Cardiac muscle cell (in vitro differentiated cells and primary cell): Measurements from ENCODE around the gene MYBPC3. TPM values are rescaled to one million over a fixed set of nuclear protein-coding genes. Genes with fewer than 3 reads are reported as not detected.

Source experiments
- DNase-seq, 2 donors: peaks; one replicate each; pipeline versions ENCODE4 v3.0.0 to v3.0.0-alpha.2; 2010 to 2017; ENCODE audit warnings: low read depth in 1 of 2, low spot score in 1 of 2
- H3K27ac ChIP-seq: fragments of 200-600 bp; sonication (generic); 2 replicates; pipeline ENCODE4 v1.5.1; 2016
- H3K27me3 ChIP-seq: fragments of 200-600 bp; sonication (generic); 2 replicates; pipeline ENCODE4 v1.6.0; 2016; ENCODE audit warnings: control low read depth
- H3K36me3 ChIP-seq: fragments of 200-600 bp; sonication (generic); 2 replicates; pipeline ENCODE4 v1.5.1; 2016; ENCODE audit warnings: control low read depth
- H3K4me1 ChIP-seq: fragments of 200-600 bp; sonication (generic); 2 replicates; pipeline ENCODE4 v1.8.1; 2017; ENCODE audit warnings: low read depth, mild to moderate bottlenecking, mixed run types
- H3K4me3 ChIP-seq: fragments of 200-600 bp; sonication (generic); 2 replicates; pipeline ENCODE4 v1.5.1; 2016; ENCODE audit warnings: mild to moderate bottlenecking
- H3K9me3 ChIP-seq: fragments of 200-600 bp; sonication (generic); 2 replicates; pipeline ENCODE4 v1.5.1; 2017; ENCODE audit warnings: low read depth, mild to moderate bottlenecking, control low read depth
- polyA plus RNA-seq: library from polyadenylated mRNA; unstranded; fragments of >200 nt; fragmentation: Nextera tagmentation; extraction: Ambion mirVana; gene quantifications from 2 replicates; pipeline ENCODE4 v1.2.1, GENCODE V29; 2016
- total RNA-seq: library from RNA; depleted of rRNA; stranded (reverse); fragments of >200 nt; gene quantifications from 2 replicates; pipeline ENCODE4 v1.2.3, GENCODE V29; 2016
- TF ChIP-seq, protein P1 (sequence below): IDR thresholded peaks from 2 replicates; pipeline ENCODE4 v1.5.1; 2012; ENCODE audit warnings: low read depth, mild to moderate bottlenecking, low read length

Gene MYBPC3
- total and polyA plus RNA-seq, 2 experiments from 2014 or later = 489 to 751 TPM

DNA sequence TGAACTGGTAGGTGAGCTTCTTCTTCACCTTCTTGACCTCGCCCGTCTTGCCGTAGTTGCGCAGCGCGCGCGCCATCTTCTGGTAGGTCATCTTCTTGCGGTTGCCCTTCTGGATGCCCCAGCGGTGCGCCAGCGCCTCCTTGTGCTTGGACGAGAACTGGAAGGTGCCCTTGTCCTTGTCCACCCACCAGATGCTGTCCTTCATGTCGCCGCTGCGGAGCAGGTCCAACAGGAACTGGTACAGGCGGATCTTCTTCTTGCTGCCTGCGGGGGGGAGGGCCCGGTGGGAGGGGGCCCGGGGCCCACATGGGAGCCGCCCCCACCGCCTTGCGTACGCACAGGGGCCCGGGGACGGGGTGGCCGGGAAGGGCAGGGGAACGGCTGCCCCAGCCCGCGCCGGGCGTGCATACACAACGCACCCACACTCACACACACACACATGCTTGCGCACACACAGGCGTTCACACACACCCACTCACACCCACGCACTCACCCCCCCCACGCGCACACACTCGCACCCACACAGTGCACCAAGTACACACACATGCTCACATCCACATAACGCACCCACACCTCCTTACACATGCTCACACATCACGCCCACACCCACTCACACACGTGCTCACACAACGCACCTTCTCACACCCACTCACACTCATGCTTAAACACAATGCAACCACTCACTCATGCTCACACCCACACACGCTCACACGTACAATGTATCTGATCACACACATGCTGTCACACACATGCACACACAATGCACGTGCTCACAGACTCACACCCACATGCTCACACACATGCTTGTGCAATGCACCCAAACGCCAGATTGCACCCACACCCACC is 3.0 kb upstream of the MYBPC3 start:
- peak overlapping the region; percentile 24 for H3K4me3 ChIP-seq

DNA sequence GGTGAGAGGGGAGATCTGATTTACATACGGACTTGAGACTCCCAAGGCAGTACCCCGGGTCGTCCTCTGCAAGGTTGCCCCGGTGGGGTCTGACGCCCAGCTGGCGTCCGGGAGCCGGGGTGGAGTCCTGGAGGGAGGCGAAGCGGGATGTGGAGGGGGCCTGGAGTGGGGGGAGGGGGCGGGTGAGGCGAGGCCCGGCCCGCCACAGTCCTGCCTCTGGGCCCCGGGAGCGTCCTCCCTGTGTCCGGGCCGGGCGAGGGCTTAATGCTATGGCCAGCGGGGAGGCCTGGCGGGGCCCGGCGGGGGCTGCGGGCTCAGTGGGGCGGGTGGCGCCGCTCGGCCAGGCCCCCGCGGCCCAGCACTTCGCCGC is 2.4 kb upstream of the MYBPC3 start:
- TF ChIP-seq, protein P1, sequence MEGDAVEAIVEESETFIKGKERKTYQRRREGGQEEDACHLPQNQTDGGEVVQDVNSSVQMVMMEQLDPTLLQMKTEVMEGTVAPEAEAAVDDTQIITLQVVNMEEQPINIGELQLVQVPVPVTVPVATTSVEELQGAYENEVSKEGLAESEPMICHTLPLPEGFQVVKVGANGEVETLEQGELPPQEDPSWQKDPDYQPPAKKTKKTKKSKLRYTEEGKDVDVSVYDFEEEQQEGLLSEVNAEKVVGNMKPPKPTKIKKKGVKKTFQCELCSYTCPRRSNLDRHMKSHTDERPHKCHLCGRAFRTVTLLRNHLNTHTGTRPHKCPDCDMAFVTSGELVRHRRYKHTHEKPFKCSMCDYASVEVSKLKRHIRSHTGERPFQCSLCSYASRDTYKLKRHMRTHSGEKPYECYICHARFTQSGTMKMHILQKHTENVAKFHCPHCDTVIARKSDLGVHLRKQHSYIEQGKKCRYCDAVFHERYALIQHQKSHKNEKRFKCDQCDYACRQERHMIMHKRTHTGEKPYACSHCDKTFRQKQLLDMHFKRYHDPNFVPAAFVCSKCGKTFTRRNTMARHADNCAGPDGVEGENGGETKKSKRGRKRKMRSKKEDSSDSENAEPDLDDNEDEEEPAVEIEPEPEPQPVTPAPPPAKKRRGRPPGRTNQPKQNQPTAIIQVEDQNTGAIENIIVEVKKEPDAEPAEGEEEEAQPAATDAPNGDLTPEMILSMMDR = no peak
- Histone ChIP-seq H3K9me3 (no peaks in the 10 kb centered on the region), H3K36me3 (peaks cover under 1% of the 10 kb centered on the region), H3K27ac (peak overlapping the region; percentile 96), H3K4me1 (peaks cover 47% of the 10 kb centered on the region), H3K27me3 (no peaks in the 10 kb centered on the region), H3K4me3 (peak overlapping the region; percentile 24)
- DNase-seq = peak in 1 of 2 donors; percentile 22

More for the DNA sequence above, 3.0 kb upstream of the MYBPC3 start:
- peak; percentile 95 to 98 for DNase-seq
- H3K9me3 ChIP-seq = no peaks in the 10 kb centered on the region
- no peaks in the 10 kb centered on the region for H3K27me3 ChIP-seq
- TF ChIP-seq, protein P1 = peak; percentile 97
- peaks cover 42% of the 10 kb centered on the region for H3K4me1 ChIP-seq
- peak overlapping the region; percentile 96 for H3K27ac ChIP-seq
- no peaks in the 10 kb centered on the region for H3K36me3 ChIP-seq

DNA sequence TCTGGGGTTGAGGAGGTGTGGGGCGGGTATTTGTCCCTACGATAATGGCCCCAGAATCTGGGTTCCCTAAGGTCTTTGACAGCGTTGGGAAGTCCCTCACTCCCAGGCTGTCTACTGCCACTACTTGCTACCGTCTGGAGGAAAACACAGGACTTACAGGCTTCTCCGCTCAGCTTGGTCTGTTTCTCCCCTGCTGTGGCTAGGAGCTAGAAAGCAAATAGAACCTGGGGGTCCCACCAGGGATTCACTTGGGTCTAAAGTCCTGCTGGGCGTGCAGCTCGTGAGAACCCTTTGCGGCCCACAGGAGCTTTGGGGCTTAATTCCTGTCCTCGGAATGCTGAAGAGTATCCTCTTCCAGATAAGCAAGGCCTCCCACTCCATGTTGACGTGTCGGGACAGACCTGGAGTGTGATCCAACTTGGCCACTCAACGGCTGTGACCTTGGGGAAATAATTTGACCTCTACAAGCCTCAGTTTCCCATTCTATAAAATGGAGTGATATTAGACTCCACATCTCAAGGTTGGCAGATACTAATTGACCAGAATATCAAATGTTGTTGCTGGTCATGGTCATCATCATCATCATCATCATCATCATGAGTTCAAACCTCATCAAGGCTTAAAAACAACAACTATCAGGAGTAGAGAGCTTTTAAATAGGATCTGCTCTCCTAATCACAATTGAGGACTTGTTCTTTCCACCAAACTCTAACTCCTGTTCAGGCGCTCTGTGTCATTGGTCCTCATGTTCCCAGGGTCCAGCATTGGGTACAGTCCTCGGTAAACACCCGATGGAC is 1.7 kb upstream of the MYBPC3 start:
- no peak for DNase-seq
- no peaks in the 10 kb centered on the region for H3K9me3 ChIP-seq
- no peaks in the 10 kb centered on the region for H3K27me3 ChIP-seq
- H3K27ac ChIP-seq = peak overlapping the region; percentile 96
- TF ChIP-seq, protein P1 = no peak
- peak overlapping the region; percentile 24 for H3K4me3 ChIP-seq
- H3K4me1 ChIP-seq = peaks cover 53% of the 10 kb centered on the region
- H3K36me3 ChIP-seq = peaks cover 5% of the 10 kb centered on the region

DNA sequence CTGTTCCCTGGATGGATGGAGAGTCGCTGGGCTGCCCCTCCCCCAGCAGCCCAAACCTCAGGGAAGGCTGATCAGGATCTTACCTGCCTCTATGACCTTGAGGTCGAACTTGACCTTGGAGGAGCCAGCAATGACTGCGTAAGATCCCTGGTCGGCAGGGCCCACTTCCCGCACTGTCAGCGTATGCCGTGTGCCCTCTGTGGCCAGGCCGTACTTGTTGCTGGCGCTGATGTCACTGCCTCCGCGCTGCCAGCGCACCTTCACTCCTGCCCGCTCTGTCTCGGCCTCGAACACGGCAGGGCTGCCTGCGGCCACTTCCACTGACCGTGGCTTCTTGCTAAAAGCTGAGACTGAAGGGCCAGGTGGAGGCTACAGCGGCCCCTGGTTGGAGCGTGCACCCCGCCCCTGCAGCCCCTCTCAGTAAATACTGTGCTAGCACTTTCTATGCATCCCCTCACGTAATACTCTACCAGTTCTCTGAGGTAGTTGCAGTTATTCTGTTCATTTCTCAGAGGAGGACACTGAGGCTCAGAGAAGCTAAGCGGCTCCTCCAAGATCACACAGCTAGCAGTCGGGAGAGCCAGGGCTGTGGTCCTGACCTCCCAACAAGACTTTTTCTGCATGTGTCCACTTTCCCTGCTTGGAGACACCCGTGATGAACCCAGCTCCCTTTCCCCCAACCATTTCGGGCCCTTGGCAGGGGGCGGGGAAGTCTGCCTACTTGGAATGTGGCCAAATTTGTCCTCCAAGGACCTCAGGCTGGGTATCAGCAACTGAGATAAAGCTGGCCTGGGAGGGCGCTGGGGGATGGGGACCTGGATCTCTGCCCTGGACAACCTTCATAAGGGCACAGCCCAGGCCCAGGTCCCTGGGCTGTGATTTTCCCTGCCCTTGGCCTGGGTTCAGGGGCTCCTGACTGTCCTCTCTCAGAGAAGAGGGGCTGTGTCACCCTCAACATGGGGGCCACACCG is 1.1 kb downstream of the MYBPC3 start:
- peak overlapping the region; percentile 30 for H3K4me3 ChIP-seq
- peak overlapping the region; percentile 96 for H3K27ac ChIP-seq
- no peaks in the 10 kb centered on the region for H3K9me3 ChIP-seq
- TF ChIP-seq, protein P1 = no peak
- peaks cover 20% of the 10 kb centered on the region for H3K36me3 ChIP-seq
- no peaks in the 10 kb centered on the region for H3K27me3 ChIP-seq
- DNase-seq = peak; percentile 20 to 89
- H3K4me1 ChIP-seq = peaks cover 53% of the 10 kb centered on the region

DNA sequence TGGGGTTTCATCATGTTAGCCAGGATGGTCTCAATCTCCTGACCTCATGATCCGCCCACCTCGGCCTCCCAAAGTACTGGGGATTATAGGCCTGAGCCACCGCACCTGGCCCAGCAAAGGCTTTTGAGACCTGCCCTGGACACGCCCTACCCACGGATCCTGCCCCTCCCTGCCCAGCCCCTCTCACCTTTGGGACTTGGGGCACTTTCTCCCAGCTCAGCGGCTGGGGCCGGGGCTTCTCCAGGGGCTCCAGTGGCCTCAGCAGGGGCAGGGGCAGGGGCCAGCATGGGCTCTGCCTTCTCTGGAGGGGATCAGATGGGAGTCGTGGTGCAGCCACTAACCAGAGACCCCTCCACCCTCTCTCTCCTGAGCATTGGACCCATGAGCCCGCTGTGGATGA is 2.2 kb downstream of the MYBPC3 start:
- H3K9me3 ChIP-seq = no peaks in the 10 kb centered on the region
- H3K4me3 ChIP-seq = peak overlapping the region; percentile 30
- no peak for DNase-seq
- TF ChIP-seq, protein P1 = no peak
- no peaks in the 10 kb centered on the region for H3K27me3 ChIP-seq
- H3K36me3 ChIP-seq = peaks cover 30% of the 10 kb centered on the region
- H3K27ac ChIP-seq = peak overlapping the region; percentile 96
- peaks cover 53% of the 10 kb centered on the region for H3K4me1 ChIP-seq
